Measurements from ENCODE around the gene RAB17. TPM values are rescaled to one million over a fixed set of nuclear protein-coding genes. Genes with fewer than 3 reads are reported as not detected.

The RAB17 gene
- total RNA-seq, 1 experiment from 2014 or later = 23.6 TPM

GRCh38 chr2:237604960-237605359, 14.4 kb upstream of the RAB17 start:
- H3K27me3 ChIP-seq (ENCODE audit: control insufficient read depth, insufficient read depth, low read length) = no peaks in the 10 kb centered on the region
- ChIA-PET CTCF (interaction anchor here (1.4 kb wide), 1 partner anchor 81 kb away, joined by 5 read pairs; no protein-coding TSS in a partner anchor), POLR2A (interaction anchor here (0.5 kb wide), 1 partner anchor 36 kb away, joined by 3 read pairs; no protein-coding TSS in a partner anchor)
- H3K4me1 ChIP-seq (ENCODE audit: control insufficient read depth, insufficient read depth, low read length) = peaks cover 7% of the 10 kb centered on the region
- intact Hi-C loops (cut with micrococcal nuclease; ENCODE audit: unreplicated experiment) = no loop called here
- no peaks in the 10 kb centered on the region for H3K36me3 ChIP-seq (ENCODE audit: control insufficient read depth, insufficient read depth, low read length)
- TF ChIP-seq CTCF (IDR thresholded peaks at IDR 0.05) (peak; percentile 74), SIN3A (IDR thresholded peaks at IDR 0.05; ENCODE audit: borderline replicate concordance, insufficient read depth, low read depth, low read length) (no peak)
- ATAC-seq (peak; percentile 86), DNase-seq (ENCODE audit: low read depth, low spot score) (no peak)
- no peak overlapping the region for H3K27ac ChIP-seq (ENCODE audit: low read length)
- no peaks in the 10 kb centered on the region for H3K9me3 ChIP-seq (ENCODE audit: control insufficient read depth, insufficient read depth, low read depth, low read length)
- no TSS peak for BruUV-seq (replicated peaks)
- in situ Hi-C loops (cut with HindIII; ENCODE audit: low pct_unique_long_range_greater_than_20kb, low sequenced_read_pairs) = no loop called here
- no peak overlapping the region for H3K4me3 ChIP-seq (ENCODE audit: low read depth in 2 of 2, low read length in 2 of 2)

DNA sequence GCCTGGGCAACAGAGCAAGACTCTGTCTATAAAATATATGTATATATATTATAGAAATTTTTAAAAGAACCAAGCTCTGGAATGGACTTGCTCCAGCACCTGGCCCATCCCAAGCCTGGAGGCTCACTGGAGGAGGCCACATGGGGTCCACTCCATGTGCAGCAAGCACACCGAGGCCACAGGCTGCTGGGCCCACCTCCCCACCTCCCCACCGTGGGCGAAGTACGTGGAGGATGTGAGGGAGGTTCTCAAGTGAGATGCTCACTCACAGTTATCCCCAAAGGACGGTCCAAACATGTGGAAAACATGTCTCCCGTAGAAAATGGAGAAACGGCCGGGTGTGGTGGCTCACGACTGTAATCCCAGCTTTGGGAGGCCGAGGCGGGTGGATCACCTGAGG, 13.9 kb upstream of the RAB17 start:
- no peaks in the 10 kb centered on the region for H3K27me3 ChIP-seq (ENCODE audit: control insufficient read depth, insufficient read depth, low read length)
- ATAC-seq = no peak
- H3K27ac ChIP-seq (ENCODE audit: low read length) = no peak overlapping the region
- intact Hi-C loops (cut with micrococcal nuclease; ENCODE audit: unreplicated experiment) (no loop called here), in situ Hi-C loops (cut with HindIII; ENCODE audit: low pct_unique_long_range_greater_than_20kb, low sequenced_read_pairs) (no loop called here)
- H3K9me3 ChIP-seq (ENCODE audit: control insufficient read depth, insufficient read depth, low read depth, low read length) = no peaks in the 10 kb centered on the region
- no TSS peak for BruUV-seq (replicated peaks)
- no peak overlapping the region for H3K4me3 ChIP-seq (ENCODE audit: low read depth in 2 of 2, low read length in 2 of 2)
- peaks cover 7% of the 10 kb centered on the region for H3K4me1 ChIP-seq (ENCODE audit: control insufficient read depth, insufficient read depth, low read length)
- TF ChIP-seq TCF7L2 (IDR thresholded peaks at IDR 0.05; ENCODE audit: low read depth, low read length) (no peak), REST (IDR thresholded peaks at IDR 0.05; ENCODE audit: insufficient read depth in 1 of 2, low read depth in 2 of 2, low read length in 1 of 2) (no peak), CTCF (IDR thresholded peaks at IDR 0.05) (no peak), POLR2AphosphoS5 (IDR thresholded peaks at IDR 0.05; ENCODE audit: low read depth, low read length) (no peak), SIN3A (IDR thresholded peaks at IDR 0.05; ENCODE audit: borderline replicate concordance, insufficient read depth, low read depth, low read length) (no peak)
- DNase-seq (ENCODE audit: low read depth, low spot score) = no peak
- ChIA-PET CTCF (interaction anchor here (0.7 to 1.4 kb wide), 3 partner anchors 18 to 138 kb away, joined by 3 to 5 read pairs (median 5); no protein-coding TSS in a partner anchor), POLR2A (no interaction called here)
- no peaks in the 10 kb centered on the region for H3K36me3 ChIP-seq (ENCODE audit: control insufficient read depth, insufficient read depth, low read length)
